Measurements from ENCODE around the gene GIPC1. TPM values are rescaled to one million over a fixed set of nuclear protein-coding genes. Genes with fewer than 3 reads are reported as not detected.

GIPC1 gene
- total and polyA plus RNA-seq, 9 of the 15 experiments (the other 6 are each of a cell fraction or from before 2014, with no cell fraction given) = 0.49 to 54.7 (median 24.8) TPM

GRCh38 chr19:14517840-14518505 is 22.0 kb upstream of the GIPC1 start, which contains the start of gene DNAJB1 (continued):
- peak; percentile 15 to 79; a peak in 2 of 4 replicates for TF ChIP-seq MNT (conservative IDR thresholded peaks at IDR 0.05)
- TF ChIP-seq ZNF511 (CRISPR knock-in tag; IDR thresholded peaks at IDR 0.05) = peak; percentile 93
- peak; percentile 88 to 90; a peak in 2 of 4 replicates for TF ChIP-seq MLLT1 (IDR thresholded peaks at IDR 0.05)
- peak; percentile 88 for TF ChIP-seq ERF (CRISPR knock-in tag; IDR thresholded peaks at IDR 0.05)
- TF ChIP-seq CCNT2 (IDR thresholded peaks at IDR 0.05; ENCODE audit: borderline replicate concordance, extremely low read depth, insufficient read length, low read depth, low read length) = peak; percentile 96
- TF ChIP-seq ZNF184 (CRISPR knock-in tag; IDR thresholded peaks at IDR 0.05) = no peak
- no peak for TF ChIP-seq ZNF140 (CRISPR knock-in tag; IDR thresholded peaks at IDR 0.05)
- TF ChIP-seq CEBPZ (IDR thresholded peaks at IDR 0.05; ENCODE audit: borderline replicate concordance, low read depth, low read length) = no peak
- TF ChIP-seq IFI16 (CRISPR knock-in tag; IDR thresholded peaks at IDR 0.05) = no peak
- TF ChIP-seq ILF3 (IDR thresholded peaks at IDR 0.05; ENCODE audit: borderline replicate concordance) = no peak; the same call in 1 of the 2 replicates
- TF ChIP-seq ZNF239 (CRISPR knock-in tag; IDR thresholded peaks at IDR 0.05) = no peak
- TF ChIP-seq ARID4B (CRISPR knock-in tag; IDR thresholded peaks at IDR 0.05) = peak; percentile 88
- TF ChIP-seq PTBP1 (IDR thresholded peaks at IDR 0.05; ENCODE audit: low read depth, low read length) = no peak
- no peak for TF ChIP-seq NEUROD1 (IDR thresholded peaks at IDR 0.05; ENCODE audit: borderline replicate concordance, low read depth, low read length, partially characterized antibody)
- no peak for TF ChIP-seq SMARCA4 (IDR thresholded peaks at IDR 0.05)
- no peak for TF ChIP-seq SREBF1 (IDR thresholded peaks at IDR 0.05; ENCODE audit: borderline replicate concordance, low read depth, low read length)

All from K562 (cell line).